Gastrocnemius medialis (tissue), 4 donors: Measurements from ENCODE around the gene CCL2. TPM values are rescaled to one million over a fixed set of nuclear protein-coding genes. Genes with fewer than 3 reads are reported as not detected.
A peak's percentile ranks its signal among the peaks of the same experiment; 100 is the strongest.

Source experiments
- ATAC-seq, 2 donors: fragments of 150-250 bp; one replicate each; pipeline ENCODE4 v1.9.1; 2016
- DNase-seq, 2 donors: peaks; one replicate each; pipeline ENCODE4 v3.0.0-alpha.2; 2019
- H3K27ac ChIP-seq, 4 donors: fragments of 200-600 bp; sonication (generic); 1 replicate in 1 of 4; 2 replicates in 3 of 4; pipeline ENCODE4 v1.5.1; 2016 to 2018; ENCODE audit warnings: mild to moderate bottlenecking in 2 of 4, moderate library complexity in 1 of 4
- H3K27me3 ChIP-seq, 3 donors: fragments of 200-600 bp; sonication (generic) in 2 of 3; 1 replicate in 1 of 3; 2 replicates in 2 of 3; pipeline versions ENCODE4 v1.5.1 to v1.6.0; 2016 to 2019; ENCODE audit warnings: mild to moderate bottlenecking in 1 of 3, moderate library complexity in 1 of 3
- H3K36me3 ChIP-seq, 2 donors: fragments of 200-600 bp; sonication (generic) in 1 of 2; one replicate each; pipeline ENCODE4 v1.5.1; 2017 to 2018
- H3K4me1 ChIP-seq, 2 donors: fragments of 200-600 bp; sonication (generic) in 1 of 2; one replicate each; pipeline ENCODE4 v1.5.1; 2016 to 2017; ENCODE audit warnings: mild to moderate bottlenecking in 2 of 2
- H3K4me3 ChIP-seq, 4 donors: fragments of 200-600 bp; sonication (generic) in 3 of 4; 1 replicate in 1 of 4; 2 replicates in 3 of 4; pipeline ENCODE4 v1.5.1; 2016 to 2019; ENCODE audit warnings: mild to moderate bottlenecking in 2 of 4
- H3K9me3 ChIP-seq, 3 donors: fragments of 200-600 bp; sonication (generic) in 2 of 3; 1 replicate in 1 of 3; 2 replicates in 2 of 3; pipeline ENCODE4 v1.5.1; 2016 to 2019
- POLR2A ChIP-seq, 2 donors: fragments of 450-650 bp; IDR thresholded peaks; one replicate each; pipeline ENCODE4 v1.6.1; 2017; ENCODE audit warnings: antibody characterized with exemption in 2 of 2, mild to moderate bottlenecking in 2 of 2, moderate library complexity in 2 of 2
- in situ Hi-C, 4 donors: fragments of 200-750 bp; cut with MboI; loops; one replicate each; pipeline versions ENCODE4 v1.15.0 to v1.8.0; 2017; ENCODE audit warnings: low sequenced_read_pairs in 4 of 4
- intact Hi-C: fragments of 100-400 bp; cut with DNase I; formaldehyde crosslinking; loops from one replicate; pipeline ENCODE4 v1.15.1; 2023; ENCODE audit warnings: low total_unique reads
- total RNA-seq, 4 donors: library from RNA; depleted of rRNA; stranded (reverse); fragments of >200 nt; gene quantifications; one replicate each; pipeline versions ENCODE4 v1.1.0 to v1.2.3, GENCODE V29; 2016
- TF ChIP-seq, protein P1 (sequence below), 5 experiments: fragments of 450-650 bp in 3 of 5; fragments of 200-600 bp in 2 of 5; sonication (generic) in 2 of 5; IDR thresholded peaks in 4 of 5; conservative IDR thresholded peaks in 1 of 5; 1 replicate in 4 of 5; 2 replicates in 1 of 5; pipeline ENCODE4 v1.5.1; 2016 to 2019; ENCODE audit warnings: antibody characterized with exemption in 5 of 5, mild to moderate bottlenecking in 3 of 5, moderate library complexity in 3 of 5

CCL2 gene
- total RNA-seq, 4 donors from 2014 or later = 1.1 to 5.8 (median 4.1) TPM

DNA sequence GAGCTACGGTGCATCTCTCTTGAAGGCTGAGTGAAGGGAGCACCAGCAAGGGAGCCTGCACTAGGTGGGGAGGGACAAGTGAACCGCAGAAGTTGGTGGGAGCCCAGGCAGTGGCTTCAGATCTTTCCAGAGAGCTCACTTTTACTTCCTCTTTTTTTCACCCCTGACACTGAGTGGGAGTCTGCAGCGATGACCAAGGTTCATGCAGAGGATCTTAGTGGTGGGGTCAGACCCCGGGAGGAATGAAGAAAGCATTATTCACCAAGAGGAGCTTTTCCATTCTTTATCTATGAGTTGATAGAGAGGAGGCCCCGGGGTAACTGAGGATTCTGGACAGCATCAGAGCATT lies 3.0 kb upstream of the CCL2 start:
- ATAC-seq (peak; percentile 4 to 16), DNase-seq (no peak)
- Histone ChIP-seq H3K27ac (peak overlapping the region; percentile 67 to 83 (median 77)), H3K9me3 (no peaks in the 10 kb centered on the region), H3K27me3 (no peaks in the 10 kb centered on the region), H3K4me1 (peaks cover 34 to 76% of the 10 kb centered on the region in 2 donors), H3K4me3 (no peak overlapping the region), H3K36me3 (no peaks in the 10 kb centered on the region)
- in situ Hi-C loops = no loop called here
- intact Hi-C loops = loop anchor here (5.0 kb wide), 1 partner anchor 60 kb away; no protein-coding TSS in a partner anchor
- no peak for TF ChIP-seq POLR2A (IDR thresholded peaks at IDR 0.05)
- TF ChIP-seq, protein P1, sequence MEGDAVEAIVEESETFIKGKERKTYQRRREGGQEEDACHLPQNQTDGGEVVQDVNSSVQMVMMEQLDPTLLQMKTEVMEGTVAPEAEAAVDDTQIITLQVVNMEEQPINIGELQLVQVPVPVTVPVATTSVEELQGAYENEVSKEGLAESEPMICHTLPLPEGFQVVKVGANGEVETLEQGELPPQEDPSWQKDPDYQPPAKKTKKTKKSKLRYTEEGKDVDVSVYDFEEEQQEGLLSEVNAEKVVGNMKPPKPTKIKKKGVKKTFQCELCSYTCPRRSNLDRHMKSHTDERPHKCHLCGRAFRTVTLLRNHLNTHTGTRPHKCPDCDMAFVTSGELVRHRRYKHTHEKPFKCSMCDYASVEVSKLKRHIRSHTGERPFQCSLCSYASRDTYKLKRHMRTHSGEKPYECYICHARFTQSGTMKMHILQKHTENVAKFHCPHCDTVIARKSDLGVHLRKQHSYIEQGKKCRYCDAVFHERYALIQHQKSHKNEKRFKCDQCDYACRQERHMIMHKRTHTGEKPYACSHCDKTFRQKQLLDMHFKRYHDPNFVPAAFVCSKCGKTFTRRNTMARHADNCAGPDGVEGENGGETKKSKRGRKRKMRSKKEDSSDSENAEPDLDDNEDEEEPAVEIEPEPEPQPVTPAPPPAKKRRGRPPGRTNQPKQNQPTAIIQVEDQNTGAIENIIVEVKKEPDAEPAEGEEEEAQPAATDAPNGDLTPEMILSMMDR (IDR thresholded peaks at IDR 0.05 in 4 of 5, conservative IDR thresholded peaks at IDR 0.05 in 1 of 5) = no peak

DNA sequence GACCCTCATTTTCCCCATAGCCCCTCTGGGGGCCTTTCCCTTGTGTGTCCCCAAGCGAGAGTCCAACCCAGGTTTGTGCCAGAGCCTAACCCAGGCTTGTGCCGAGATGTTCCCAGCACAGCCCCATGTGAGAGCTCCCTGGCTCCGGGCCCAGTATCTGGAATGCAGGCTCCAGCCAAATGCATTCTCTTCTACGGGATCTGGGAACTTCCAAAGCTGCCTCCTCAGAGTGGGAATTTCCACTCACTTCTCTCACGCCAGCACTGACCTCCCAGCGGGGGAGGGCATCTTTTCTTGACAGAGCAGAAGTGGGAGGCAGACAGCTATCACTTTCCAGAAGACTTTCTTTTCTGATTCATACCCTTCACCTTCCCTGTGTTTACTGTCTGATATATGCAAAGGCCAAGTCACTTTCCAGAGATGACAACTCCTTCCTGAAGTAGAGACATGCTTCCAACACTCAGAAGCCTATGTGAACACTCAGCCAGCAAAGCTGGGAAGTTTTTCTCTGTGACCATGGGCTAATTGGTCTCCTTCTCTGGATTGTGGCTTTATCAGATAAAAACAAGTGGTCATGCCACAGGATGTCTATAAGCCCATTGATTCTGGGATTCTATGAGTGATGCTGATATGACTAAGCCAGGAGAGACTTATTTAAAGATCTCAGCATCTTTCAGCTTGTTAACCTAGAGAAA lies 2.5 kb upstream of the CCL2 start:
- DNase-seq = peak; percentile 81 to 86
- intact Hi-C loops (loop anchor here (5.0 kb wide), 1 partner anchor 60 kb away; no protein-coding TSS in a partner anchor), in situ Hi-C loops (no loop called here)
- TF ChIP-seq, protein P1 (IDR thresholded peaks at IDR 0.05 in 4 of 5, conservative IDR thresholded peaks at IDR 0.05 in 1 of 5) = no peak
- no peak for TF ChIP-seq POLR2A (IDR thresholded peaks at IDR 0.05)
- peak; percentile 83 to 84 for ATAC-seq
- H3K27ac ChIP-seq = peak overlapping the region; percentile 67 to 83 (median 77)
- H3K9me3 ChIP-seq = no peaks in the 10 kb centered on the region
- no peaks in the 10 kb centered on the region for H3K36me3 ChIP-seq
- no peaks in the 10 kb centered on the region for H3K27me3 ChIP-seq
- no peak overlapping the region for H3K4me3 ChIP-seq
- peaks cover 34 to 76% of the 10 kb centered on the region in 2 donors for H3K4me1 ChIP-seq

- no peak overlapping the region for H3K4me3 ChIP-seq
- intact Hi-C loops (loop anchor here (5.0 kb wide), 1 partner anchor 59 kb away; no protein-coding TSS in a partner anchor), in situ Hi-C loops (no loop called here)
- ATAC-seq (no peak), DNase-seq (no peak)
- peaks cover 34 to 76% of the 10 kb centered on the region in 2 donors for H3K4me1 ChIP-seq
- H3K27ac ChIP-seq = peak overlapping the region; percentile 67 to 83 (median 77)
- no peaks in the 10 kb centered on the region for H3K36me3 ChIP-seq
- H3K9me3 ChIP-seq = no peaks in the 10 kb centered on the region
- no peaks in the 10 kb centered on the region for H3K27me3 ChIP-seq
- TF ChIP-seq, protein P1 (IDR thresholded peaks at IDR 0.05 in 4 of 5, conservative IDR thresholded peaks at IDR 0.05 in 1 of 5) = no peak
- no peak for TF ChIP-seq POLR2A (IDR thresholded peaks at IDR 0.05)
Measured at GRCh38 chr17:34253139-34253525, 2.0 kb upstream of the CCL2 start.

- ATAC-seq (peak; percentile 43 to 54), DNase-seq (peak; percentile 23 to 31)
- intact Hi-C loops (loop anchor here (5.0 kb wide), 1 partner anchor 58 kb away; no protein-coding TSS in a partner anchor), in situ Hi-C loops (no loop called here)
- H3K27ac ChIP-seq = peak overlapping the region; percentile 67 to 83 (median 77)
- no peaks in the 10 kb centered on the region for H3K36me3 ChIP-seq
- H3K9me3 ChIP-seq = no peaks in the 10 kb centered on the region
- TF ChIP-seq, protein P1 (IDR thresholded peaks at IDR 0.05 in 4 of 5, conservative IDR thresholded peaks at IDR 0.05 in 1 of 5) = no peak
- no peak for TF ChIP-seq POLR2A (IDR thresholded peaks at IDR 0.05)
- no peak overlapping the region for H3K4me3 ChIP-seq
- H3K4me1 ChIP-seq = peaks cover 34 to 66% of the 10 kb centered on the region in 2 donors
- no peaks in the 10 kb centered on the region for H3K27me3 ChIP-seq
Measured at GRCh38 chr17:34254146-34254545, 939 bp upstream of the CCL2 start.
